Psoas muscle (tissue), 8 donors: ENCODE measurements around the gene TAF4. TPM values are rescaled to one million over a fixed set of nuclear protein-coding genes. Genes with fewer than 3 reads are reported as not detected.
A peak's percentile ranks its signal among the peaks of the same experiment; 100 is the strongest.
"Not testable (repeated sequence)": the region's sequence is repeated elsewhere in the genome, so short reads cannot be mapped to it uniquely, and the experiment has no call there.

ENCODE experiments used
- ATAC-seq, 4 donors: fragments of 200-7000 bp; cut with Tn5 transposase; one replicate each; pipeline ENCODE4 v1.9.1; 2020; ENCODE audit warnings: moderate library complexity in 3 of 4, mild to moderate bottlenecking in 2 of 4
- DNase-seq, 2 donors: peaks; one replicate each; pipeline ENCODE4 v3.0.0-alpha.2; 2020
- H3K27ac ChIP-seq: fragments of 200-600 bp; one replicate; pipeline ENCODE4 v1.8.0; 2022
- H3K27me3 ChIP-seq, 3 donors: fragments of 200-600 bp in 1 of 3; one replicate each; pipeline versions ENCODE4 v1.6.1 to v1.8.0; 2013 to 2022; ENCODE audit warnings: low read length in 2 of 3, mild to moderate bottlenecking in 2 of 3, moderate library complexity in 1 of 3; ENCODE audit not compliant: insufficient read depth in 3 of 3
- H3K36me3 ChIP-seq, 2 donors: fragments of 200-600 bp in 1 of 2; one replicate each; pipeline versions ENCODE4 v1.6.1 to v1.8.0; 2013 to 2022; ENCODE audit warnings: low read depth in 1 of 2, mild to moderate bottlenecking in 1 of 2, moderate library complexity in 1 of 2; ENCODE audit not compliant: insufficient read depth in 1 of 2
- H3K4me1 ChIP-seq: fragments of 200-600 bp; one replicate; pipeline ENCODE4 v1.8.0; 2022
- H3K4me3 ChIP-seq: fragments of 200-600 bp; one replicate; pipeline ENCODE4 v1.8.0; 2022; ENCODE audit warnings: mild to moderate bottlenecking
- H3K9me3 ChIP-seq: fragments of 200-600 bp; one replicate; pipeline ENCODE4 v1.8.0; 2022
- WGBS, 3 donors: extraction: QIAGEN DNeasy Blood & Tissue Kit; methylation state at CpG; one replicate each; pipeline versions ENCODE4 v1.1.6 to v1.1.7; 2013; 5-methylcytosine and 5-hydroxymethylcytosine counted together
- intact Hi-C, 2 donors: fragments of 100-400 bp; cut with DNase I; formaldehyde crosslinking; loops; one replicate each; pipeline versions ENCODE4 v1.11.0 to v1.14.2; 2022
- polyA plus RNA-seq, 3 donors: library from polyadenylated mRNA; stranded (reverse); fragments of 200-250 nt; gene quantifications; one replicate each; pipeline ENCODE4 v1.2.3, GENCODE V29; 2013
- total RNA-seq, 4 donors: library from RNA; stranded (reverse); fragmentation: NEBNext Ultra II Directional in 2 of 4; extraction: Animal tissue kit (Norgen Biotek cat#: 25700) in 2 of 4; gene quantifications; one replicate each; pipeline versions ENCODE4 v1.2.1 to v1.2.4, GENCODE V29; 2021 to 2023
- TF ChIP-seq, protein P1 (sequence below): fragments of 200-600 bp; IDR thresholded peaks from one replicate; pipeline ENCODE4 v1.8.0; 2022; ENCODE audit warnings: antibody characterized with exemption
- donor health status: healthy with polysubstance abuse.
- donor health status: DM: no; HTN: no; CAD: no; lungs with moderate emphysema.
- donor health status: Bipolar disorder and iron deficiency.
- donor health status: healthy.
- donor health status: DM: yes; HTN: yes; CAD: no.
- donor health status: DM: no; HTN: no; CAD: no.
- donor health status: DM: no; HTN: no; CAD: no.
- donor health status: DM: yes; HTN: yes; CAD: no.

The TAF4 gene
- total and polyA plus RNA-seq, 7 donors = 2.8 to 17.7 (median 10.7) TPM

DNA sequence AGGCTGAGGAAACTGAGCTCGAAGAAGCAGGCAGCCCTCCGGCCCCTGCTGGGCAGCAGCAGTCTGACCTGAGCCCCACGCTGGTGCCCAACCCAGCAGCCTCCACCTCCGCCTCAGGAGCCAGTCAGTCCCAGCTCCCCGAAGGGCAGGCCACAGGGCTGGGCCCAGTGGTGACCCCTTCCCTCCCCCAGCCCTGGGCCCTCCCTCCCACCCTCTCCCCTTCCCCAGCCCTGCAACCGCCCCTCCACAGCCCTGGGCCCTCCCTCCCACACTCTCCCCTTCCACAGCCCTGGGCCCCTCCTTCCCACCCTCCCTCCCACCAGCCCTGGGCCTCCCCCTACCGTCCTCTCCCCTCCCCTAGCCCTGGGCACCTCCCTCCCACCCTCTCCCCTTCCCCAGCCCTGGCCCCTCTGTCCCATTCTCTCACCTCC is 115.0 kb downstream of the TAF4 start:
- DNase-seq = no peak

GRCh38 chr20:61949714-61950640 is 115.7 kb downstream of the TAF4 start:
- TF ChIP-seq, protein P1, sequence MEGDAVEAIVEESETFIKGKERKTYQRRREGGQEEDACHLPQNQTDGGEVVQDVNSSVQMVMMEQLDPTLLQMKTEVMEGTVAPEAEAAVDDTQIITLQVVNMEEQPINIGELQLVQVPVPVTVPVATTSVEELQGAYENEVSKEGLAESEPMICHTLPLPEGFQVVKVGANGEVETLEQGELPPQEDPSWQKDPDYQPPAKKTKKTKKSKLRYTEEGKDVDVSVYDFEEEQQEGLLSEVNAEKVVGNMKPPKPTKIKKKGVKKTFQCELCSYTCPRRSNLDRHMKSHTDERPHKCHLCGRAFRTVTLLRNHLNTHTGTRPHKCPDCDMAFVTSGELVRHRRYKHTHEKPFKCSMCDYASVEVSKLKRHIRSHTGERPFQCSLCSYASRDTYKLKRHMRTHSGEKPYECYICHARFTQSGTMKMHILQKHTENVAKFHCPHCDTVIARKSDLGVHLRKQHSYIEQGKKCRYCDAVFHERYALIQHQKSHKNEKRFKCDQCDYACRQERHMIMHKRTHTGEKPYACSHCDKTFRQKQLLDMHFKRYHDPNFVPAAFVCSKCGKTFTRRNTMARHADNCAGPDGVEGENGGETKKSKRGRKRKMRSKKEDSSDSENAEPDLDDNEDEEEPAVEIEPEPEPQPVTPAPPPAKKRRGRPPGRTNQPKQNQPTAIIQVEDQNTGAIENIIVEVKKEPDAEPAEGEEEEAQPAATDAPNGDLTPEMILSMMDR = no peak
- H3K4me1 ChIP-seq = no peaks in the 10 kb centered on the region
- H3K36me3 ChIP-seq = no peaks in the 10 kb centered on the region
- 83 to 85% (median 84%) methylated on average over 18 to 21 of the region's 21 CpGs for WGBS, 3 donors
- ATAC-seq (no peak), DNase-seq (peak in 1 of 2 donors; percentile 38)
- intact Hi-C loops = no loop called here
- no peak overlapping the region for H3K4me3 ChIP-seq
- no peak overlapping the region for H3K27ac ChIP-seq
- no peaks in the 10 kb centered on the region for H3K9me3 ChIP-seq
- no peaks in the 10 kb centered on the region for H3K27me3 ChIP-seq

More for the DNA sequence above, 115.0 kb downstream of the TAF4 start:
- intact Hi-C loops = no loop called here
- TF ChIP-seq, protein P1 = no peak
- no peaks in the 10 kb centered on the region for H3K4me1 ChIP-seq
- no peak overlapping the region for H3K4me3 ChIP-seq
- H3K9me3 ChIP-seq = no peaks in the 10 kb centered on the region
- H3K27ac ChIP-seq = no peak overlapping the region
- no peaks in the 10 kb centered on the region for H3K36me3 ChIP-seq
- WGBS, 3 donors = 59 to 63% (median 59%) methylated on average over 5 to 7 of the region's 7 CpGs
- no peak for ATAC-seq
- H3K27me3 ChIP-seq = no peaks in the 10 kb centered on the region

- WGBS, 3 donors = 90 to 91% (median 90%) methylated on average over 7 of the region's 7 CpGs
- ATAC-seq (no peak), DNase-seq (peak in 1 of 2 donors; percentile 9)
- TF ChIP-seq, protein P1 = no peak
- Histone ChIP-seq H3K27me3 (no peaks in the 10 kb centered on the region), H3K4me1 (no peaks in the 10 kb centered on the region), H3K36me3 (no peaks in the 10 kb centered on the region), H3K9me3 (no peaks in the 10 kb centered on the region), H3K27ac (no peak overlapping the region), H3K4me3 (no peak overlapping the region)
- intact Hi-C loops = no loop called here
Measured at GRCh38 chr20:61949363-61949713, 116.3 kb downstream of the TAF4 start.

- Histone ChIP-seq H3K9me3 (no peaks in the 10 kb centered on the region), H3K4me3 (no peak overlapping the region), H3K27ac (no peak overlapping the region), H3K4me1 (no peaks in the 10 kb centered on the region), H3K27me3 (no peaks in the 10 kb centered on the region), H3K36me3 (no peaks in the 10 kb centered on the region)
- no peak for ATAC-seq
- TF ChIP-seq, protein P1 = no peak
- WGBS, 3 donors = 85 to 88% (median 86%) methylated on average over 19 to 22 of the region's 22 CpGs
- intact Hi-C loops = no loop called here
- peak in 1 of 2 donors; percentile 36 for DNase-seq
Measured at GRCh38 chr20:61948586-61949362, 116.9 kb downstream of the TAF4 start.

GRCh38 chr20:61948056-61948455 is 117.6 kb downstream of the TAF4 start:
- H3K9me3 ChIP-seq, H3K4me1 ChIP-seq, intact Hi-C loops, H3K36me3 ChIP-seq, H3K4me3 ChIP-seq, H3K27ac ChIP-seq, ATAC-seq, H3K27me3 ChIP-seq, DNase-seq: not testable (repeated sequence)
- WGBS, 3 donors = 84 to 87% (median 85%) methylated on average over 21 to 24 of the region's 28 CpGs

DNA sequence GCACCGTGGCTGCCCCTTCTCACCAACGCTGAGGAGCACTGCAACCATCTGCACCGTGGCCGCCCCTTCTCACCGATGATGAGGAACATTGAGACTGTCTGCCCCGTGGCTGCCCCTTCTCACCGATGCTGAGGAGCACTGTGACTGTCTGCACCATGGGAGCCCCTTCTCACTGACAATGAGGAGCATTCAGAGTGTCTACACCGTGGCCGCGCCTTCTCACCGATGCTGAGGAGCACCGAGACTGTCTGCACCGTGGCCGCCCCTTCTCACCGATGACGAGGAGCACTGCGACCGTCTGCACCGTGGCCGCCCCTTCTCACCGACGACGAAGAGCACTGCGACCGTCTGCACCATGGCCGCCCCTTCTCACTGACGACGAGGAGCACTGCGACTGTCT is 120.2 kb downstream of the TAF4 start:
- intact Hi-C loops = not testable (repeated sequence)
- WGBS, 3 donors = 60 to 77% (median 72%) methylated on average over 3 to 21 of the region's 29 CpGs
- DNase-seq = peak in 1 of 2 donors; percentile 19

GRCh38 chr20:61944967-61945366 is 120.7 kb downstream of the TAF4 start:
- DNase-seq, intact Hi-C loops, H3K4me3 ChIP-seq, H3K36me3 ChIP-seq, H3K27me3 ChIP-seq, H3K4me1 ChIP-seq, H3K27ac ChIP-seq, ATAC-seq, H3K9me3 ChIP-seq: not testable (repeated sequence)
- WGBS, 3 donors = 82 to 94% (median 86%) methylated on average over 5 to 13 of the region's 34 CpGs

More for the DNA sequence above, 120.2 kb downstream of the TAF4 start:
- ATAC-seq, H3K9me3 ChIP-seq, H3K27ac ChIP-seq, H3K4me1 ChIP-seq, H3K27me3 ChIP-seq, H3K4me3 ChIP-seq, H3K36me3 ChIP-seq: not testable (repeated sequence)
